Activated CD4-positive, alpha-beta T cell treated with anti-CD3 and anti-CD28 coated beads, Interleukin-2, amount 50 U/mL, for 4 hours (primary cell): ENCODE measurements around the gene CRISP1.
"Not testable (repeated sequence)": the region's sequence is repeated elsewhere in the genome, so short reads cannot be mapped to it uniquely, and the experiment has no call there.

ENCODE experiments used
- DNase-seq, 2 experiments: peaks; one replicate each; pipeline ENCODE4 v3.0.0-alpha.2; 2020

Gene CRISP1, protein sequence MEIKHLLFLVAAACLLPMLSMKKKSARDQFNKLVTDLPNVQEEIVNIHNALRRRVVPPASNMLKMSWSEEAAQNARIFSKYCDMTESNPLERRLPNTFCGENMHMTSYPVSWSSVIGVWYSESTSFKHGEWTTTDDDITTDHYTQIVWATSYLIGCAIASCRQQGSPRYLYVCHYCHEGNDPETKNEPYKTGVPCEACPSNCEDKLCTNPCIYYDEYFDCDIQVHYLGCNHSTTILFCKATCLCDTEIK

GRCh38 chr6:49866485-49866943 lies at the start of gene CRISP1:
TSS of gene CRISP1 (minus strand) at chr6:49866535. CDS start at chr6:49857400, 9,135 bp downstream.
- DNase-seq: no peak

DNA sequence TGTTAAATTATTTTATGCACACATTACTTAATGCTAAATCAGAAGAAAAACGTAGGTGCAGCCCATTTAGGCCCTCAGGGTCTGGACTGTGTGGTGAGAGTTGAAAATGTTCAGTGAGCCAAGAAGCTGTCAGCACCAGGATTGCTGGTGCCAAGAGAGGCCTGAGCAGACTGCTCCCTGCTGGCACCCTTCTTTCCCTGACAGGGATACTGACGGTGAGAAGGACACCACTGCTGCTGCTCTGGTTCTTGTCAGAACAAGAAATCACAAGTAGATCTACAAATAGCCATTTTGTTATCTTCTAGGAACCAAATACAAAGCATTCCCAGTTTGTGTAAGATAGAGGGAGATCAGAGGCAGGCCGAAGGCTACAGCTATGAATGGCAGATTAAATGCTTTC lies 48.7 kb upstream of the CRISP1 start:
- DNase-seq: no peak

- no peak for DNase-seq
Observed at GRCh38 chr6:49913636-49914375, 47.5 kb upstream of the CRISP1 start.

DNA sequence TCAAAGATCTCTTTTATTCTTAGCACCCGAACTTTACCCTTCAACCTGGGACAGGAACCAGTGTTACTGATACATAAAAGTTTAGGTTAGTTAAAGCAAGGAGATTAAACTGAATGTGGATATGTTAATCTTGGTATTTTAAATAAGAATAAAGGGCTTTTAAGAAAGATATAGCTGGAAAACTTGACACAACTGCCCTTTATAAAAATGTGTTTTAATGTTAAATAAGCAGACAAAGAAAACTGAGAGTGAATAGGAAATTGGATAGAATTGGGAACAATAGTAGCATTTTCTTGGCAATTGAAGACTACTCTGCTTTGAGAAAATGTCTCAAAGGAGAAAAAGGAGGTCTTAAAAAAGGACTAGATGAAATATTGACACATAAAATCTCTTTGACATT lies 45.9 kb upstream of the CRISP1 start:
- DNase-seq: no peak

GRCh38 chr6:49911252-49911651 lies 44.9 kb upstream of the CRISP1 start:
- no peak for DNase-seq

DNA sequence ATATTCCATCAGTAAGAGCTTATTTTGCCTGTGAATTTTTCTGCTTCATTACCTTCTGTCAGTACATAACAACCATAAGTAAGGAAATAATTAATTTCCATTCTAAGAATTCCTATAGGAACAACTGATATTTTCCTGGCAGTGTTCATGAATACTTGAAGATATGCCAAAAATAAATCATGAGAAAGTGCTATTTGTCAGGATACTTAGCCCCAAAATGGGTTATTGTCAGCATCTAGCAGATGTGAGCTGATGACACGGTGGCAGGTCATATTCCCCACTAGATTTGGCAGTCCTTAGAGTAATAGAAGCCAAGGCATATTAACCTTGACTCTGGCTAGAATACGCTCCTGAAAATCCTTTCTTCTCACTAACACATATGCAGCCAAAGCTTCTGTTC lies 43.2 kb upstream of the CRISP1 start:
- no peak for DNase-seq

GRCh38 chr6:49906526-49906925 lies 40.2 kb upstream of the CRISP1 start:
- no peak for DNase-seq

DNA sequence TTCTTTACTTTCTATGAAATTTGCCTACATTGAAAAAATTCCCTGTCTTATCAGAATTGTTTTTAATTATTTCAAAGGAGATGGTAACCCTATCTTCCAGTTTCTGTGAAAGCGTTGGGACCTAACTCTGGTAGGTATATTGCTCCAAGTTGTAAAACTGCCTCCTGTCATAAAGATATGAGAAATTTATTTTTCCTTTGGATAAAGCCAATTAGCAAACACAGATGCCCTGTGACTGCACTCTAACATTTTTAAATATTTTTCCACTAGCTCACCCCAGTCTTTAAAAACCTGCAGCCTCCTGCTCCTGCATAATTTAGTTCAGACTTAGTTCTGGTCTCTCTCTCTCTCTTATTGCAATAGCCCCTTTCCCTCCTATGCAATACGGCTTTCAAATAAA lies 39.0 kb upstream of the CRISP1 start:
- no peak for DNase-seq

DNA sequence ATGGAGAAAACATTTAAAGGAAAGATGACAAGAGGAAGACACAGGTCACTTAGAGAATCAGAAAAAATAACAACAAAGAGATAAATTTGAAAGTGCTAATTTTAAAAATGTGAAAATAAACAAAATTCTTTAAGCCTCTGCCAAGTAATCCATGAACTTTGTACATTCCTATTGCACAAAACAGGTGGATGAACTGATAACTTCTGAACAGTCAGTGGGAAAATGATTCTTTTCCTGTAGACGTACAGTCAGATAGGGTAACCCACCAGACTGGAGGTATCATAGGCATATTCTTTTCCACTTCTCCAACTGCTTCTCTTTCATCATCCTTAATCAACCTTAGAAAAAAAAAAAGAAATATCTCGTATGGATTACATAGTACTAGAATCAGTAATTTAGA lies 36.5 kb upstream of the CRISP1 start:
- DNase-seq: no peak

DNA sequence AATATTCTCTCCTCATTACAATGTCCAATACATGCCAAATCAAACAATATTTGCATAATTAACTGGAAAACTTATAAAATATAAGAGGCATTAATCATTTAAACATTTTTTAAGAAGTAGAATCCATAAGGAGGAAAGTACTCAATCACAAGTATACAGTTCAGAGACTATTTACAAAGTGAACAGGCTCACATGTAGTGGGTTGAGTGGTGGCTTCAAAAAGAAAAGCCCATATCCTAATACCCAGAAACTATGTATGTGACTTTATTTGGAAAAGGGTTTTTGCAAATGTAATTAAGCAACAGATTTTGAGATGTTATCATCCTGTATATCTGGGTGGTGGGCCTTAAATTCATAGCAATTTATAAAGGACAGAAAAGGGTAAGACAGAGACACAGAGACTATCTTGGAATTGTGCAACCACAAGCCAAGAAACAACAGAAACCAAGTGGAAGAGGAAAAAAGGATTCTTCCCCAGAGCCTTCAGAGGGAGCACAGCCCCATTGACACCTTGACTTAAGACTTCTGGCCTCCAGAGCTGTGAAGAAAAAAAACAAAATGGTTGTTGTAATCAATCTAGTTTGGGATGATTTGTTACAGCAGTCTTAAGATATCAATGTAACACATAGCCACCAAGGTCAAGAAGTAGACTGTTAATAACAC lies 32.7 kb upstream of the CRISP1 start:
- DNase-seq: no peak

DNA sequence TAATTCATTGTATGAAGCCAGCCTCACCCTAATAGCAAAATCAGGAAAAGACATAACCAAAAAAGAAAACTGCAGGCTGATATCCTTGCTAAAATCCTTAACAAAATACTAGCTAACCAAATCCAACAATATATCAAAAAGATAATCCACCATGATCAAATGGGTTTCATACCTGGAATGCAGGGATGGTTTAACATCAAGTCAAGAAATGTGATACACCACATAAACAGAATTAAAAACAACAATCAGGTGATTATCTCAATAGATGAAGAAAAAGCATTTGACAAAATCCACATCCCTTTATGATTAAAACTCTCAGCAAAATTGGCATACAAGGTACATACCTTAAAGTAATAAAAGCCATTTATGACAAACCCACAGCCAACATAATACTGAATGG lies 29.2 kb upstream of the CRISP1 start:
- DNase-seq: not testable (repeated sequence)

DNA sequence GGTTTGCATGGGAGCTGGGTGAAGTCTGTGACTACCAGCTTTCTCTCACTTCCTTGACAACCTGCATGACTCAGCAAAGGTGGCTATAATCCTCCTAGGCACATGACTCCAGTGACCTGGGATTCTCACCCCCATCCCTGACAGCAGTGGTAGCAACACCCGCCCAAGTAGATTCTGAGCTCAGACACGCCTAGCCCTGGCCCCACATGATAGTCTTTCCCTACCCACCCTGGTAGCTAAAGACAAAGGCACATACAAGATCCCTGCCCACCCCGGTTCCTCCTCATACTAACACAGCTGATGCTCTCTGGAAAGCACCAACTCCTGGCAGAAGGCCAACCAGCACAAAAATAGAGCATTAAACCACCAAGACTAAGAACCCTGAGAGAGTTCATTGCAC lies 25.9 kb upstream of the CRISP1 start:
- no peak for DNase-seq

DNA sequence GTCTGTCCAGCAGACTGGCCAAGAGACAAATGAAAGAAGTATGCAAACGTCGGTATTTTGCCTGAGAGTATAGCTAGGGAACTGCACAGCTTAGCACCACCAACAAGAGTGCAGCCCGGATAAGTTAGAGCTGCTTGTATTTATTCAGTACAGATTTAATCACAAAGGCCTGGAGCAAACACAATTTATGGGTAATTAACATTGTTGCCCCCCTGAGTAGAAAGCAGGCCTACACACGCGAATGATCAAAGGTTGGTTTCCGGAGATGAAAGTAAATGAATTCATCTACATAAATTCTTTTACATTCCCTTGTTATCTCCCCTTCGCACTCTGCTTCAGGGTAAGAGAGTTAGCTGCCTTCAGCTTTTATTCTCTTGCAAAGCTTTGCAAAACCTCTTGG lies 24.7 kb upstream of the CRISP1 start:
- DNase-seq: no peak

DNA sequence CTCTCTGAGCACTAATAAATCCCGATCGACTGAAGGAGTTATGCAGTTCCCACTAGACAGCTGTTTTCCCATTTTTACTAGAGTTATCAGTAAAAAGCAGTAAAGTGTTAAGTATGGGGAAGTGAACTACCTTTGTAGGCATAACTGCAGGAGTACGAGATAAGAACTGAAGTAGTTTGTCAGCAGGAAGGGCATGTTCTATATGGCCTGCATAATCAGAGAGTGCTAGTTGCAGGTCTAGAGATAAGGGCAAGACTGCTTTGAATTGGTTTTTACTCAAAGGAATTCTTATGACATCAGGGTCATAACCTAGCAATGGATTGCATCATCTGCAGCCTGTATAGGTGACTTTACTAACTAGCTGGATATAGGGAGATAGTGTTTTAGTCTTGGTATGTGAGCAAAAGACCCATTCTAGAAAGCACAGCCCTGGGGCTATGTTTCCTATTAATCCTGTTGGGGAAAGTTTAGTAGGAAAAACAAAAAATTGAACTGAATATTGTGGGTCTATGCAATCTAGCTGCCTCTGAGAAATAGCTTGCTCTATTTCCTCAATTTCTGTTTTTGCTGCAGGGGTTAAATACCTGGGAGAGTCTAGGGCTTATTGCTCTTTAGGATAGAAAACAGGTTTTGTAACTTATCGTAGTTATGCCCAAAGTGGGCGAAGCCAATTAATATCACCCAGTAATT lies 22.6 kb upstream of the CRISP1 start:
- DNase-seq: no peak

GRCh38 chr6:49868951-49869529 lies 2.7 kb upstream of the CRISP1 start:
- DNase-seq: no peak

DNA sequence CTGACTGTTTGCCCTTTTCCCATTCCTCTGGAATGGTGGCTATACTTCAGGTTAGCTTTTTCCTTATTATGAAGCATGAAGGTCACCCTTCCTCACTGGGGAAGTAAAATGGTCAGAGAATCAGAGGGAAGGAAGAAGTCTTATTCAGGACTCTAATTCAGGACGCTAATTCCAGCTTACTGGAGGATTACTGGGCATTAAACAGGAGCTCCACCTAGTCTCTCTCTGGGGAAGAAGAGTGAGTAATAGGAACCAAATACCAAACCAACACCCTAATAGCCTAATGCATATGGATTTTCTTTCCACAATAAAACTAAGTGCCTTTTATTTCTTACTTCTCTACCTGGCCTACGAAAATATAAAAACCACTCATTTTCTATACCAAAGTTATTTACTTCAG lies 10.1 kb downstream of the CRISP1 start:
- no peak for DNase-seq

DNA sequence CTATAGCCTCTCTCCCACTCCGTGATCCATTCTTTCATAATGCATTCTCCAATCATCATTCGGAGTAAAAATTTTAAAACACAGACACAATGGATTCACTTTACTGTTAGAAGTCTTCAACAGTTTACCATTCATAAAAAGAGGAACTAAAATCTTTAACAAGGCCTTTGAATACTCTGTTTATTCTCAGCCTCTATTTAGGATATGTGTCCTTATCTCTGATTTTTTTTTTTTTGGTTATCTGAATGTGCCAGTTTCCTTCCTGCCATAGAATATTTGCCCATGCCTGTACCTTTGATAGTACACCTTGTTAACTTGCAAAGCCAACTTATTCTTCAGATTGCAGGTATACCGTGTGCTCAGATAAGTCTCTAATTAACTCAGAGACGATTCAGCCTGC lies 11.1 kb downstream of the CRISP1 start:
- DNase-seq: no peak

DNA sequence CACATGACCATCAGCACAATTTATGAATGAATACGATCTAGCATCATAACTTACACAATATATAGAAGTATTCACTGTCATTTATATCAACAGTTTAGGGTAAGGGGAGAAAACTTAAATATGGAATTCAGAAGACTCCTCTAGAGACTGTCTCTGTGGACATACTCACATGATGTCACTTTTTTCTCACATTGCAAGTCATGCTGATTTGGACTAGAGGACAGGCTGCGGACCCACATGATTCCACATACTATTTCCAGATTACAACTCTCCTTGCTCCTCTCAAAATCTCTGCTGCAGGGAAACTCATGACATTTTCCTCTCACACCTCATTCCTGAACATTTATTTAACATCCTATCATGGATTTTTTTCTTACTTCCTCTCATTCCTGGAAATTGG lies 13.4 kb downstream of the CRISP1 start:
- no peak for DNase-seq

- no peak for DNase-seq
Observed at GRCh38 chr6:49849213-49849907, 17.0 kb downstream of the CRISP1 start.

DNA sequence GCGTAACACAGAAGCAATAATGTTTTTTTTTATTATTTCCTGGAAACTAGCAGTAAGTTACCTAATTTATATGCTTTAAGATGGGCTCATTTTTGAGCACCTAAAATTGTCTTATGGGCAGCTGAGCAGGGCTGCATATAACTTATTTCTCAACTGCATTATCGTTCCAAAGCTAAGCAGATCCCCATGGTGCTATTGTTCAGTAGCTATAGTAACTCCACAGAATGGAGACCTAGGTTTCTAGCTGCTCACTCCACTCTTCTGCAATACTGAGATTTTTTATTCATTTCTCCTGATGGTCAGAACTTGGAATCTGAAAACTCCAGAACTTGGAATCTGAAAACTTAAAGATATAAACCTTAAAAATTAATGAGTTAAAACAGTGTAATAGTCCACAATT lies 18.7 kb downstream of the CRISP1 start:
- DNase-seq: no peak

GRCh38 chr6:49847014-49847413 lies 19.3 kb downstream of the CRISP1 start:
- DNase-seq: no peak

DNA sequence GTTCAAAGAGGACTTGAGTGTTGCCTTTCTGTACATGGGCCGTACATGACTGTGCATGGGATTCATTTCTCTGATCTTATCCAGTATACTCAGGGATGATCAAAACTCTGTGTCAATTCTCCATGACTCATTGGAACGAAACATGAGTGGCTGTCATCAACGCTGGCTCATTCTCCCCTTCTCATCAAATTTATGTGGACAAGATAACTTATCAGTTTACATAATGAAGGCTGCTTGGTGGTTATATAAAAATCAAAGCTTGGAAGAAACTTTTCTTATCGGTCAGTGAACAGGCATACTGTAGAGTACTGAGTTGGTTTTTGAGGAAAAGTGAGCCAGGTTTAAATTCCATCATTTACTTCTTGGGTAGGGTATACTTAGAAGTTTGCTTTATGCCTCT lies 24.9 kb downstream of the CRISP1 start:
- no peak for DNase-seq

DNA sequence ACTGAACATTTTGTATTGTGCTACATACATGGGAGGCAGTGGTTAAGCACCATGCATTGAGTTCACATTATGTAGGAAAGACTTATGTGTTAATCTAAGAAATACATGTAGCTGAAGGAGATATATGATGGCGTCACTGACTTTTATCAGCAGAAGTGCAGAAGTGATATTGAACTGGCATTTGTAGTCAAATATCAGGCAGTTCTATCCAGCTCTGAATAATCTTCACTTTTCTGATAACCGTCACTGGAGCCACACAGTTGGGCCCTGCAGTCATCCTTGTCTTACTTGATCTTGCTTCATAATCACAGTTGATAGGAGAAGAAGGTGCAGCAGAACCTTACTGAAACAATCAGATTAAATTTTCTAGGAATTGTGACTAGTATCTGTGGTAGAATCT lies 26.4 kb downstream of the CRISP1 start:
- DNase-seq: no peak
